Hypothalamus (tissue), 51 donors: Measurements from ENCODE around the gene HBE1.

Source experiments
- DNase-seq, 51 donors: peaks; one replicate each; lab custom pipeline; 2025; lab: John Stamatoyannopoulos, UW

Gene HBE1

GRCh38 chr11:5238486-5238885 lies 31.3 kb downstream of the HBE1 start:
- DNase-seq = no peak

GRCh38 chr11:5237420-5237819 lies 32.3 kb downstream of the HBE1 start:
- DNase-seq = no peak

GRCh38 chr11:5235364-5236095 lies 34.2 kb downstream of the HBE1 start:
- no peak for DNase-seq

GRCh38 chr11:5234381-5234834 lies 35.3 kb downstream of the HBE1 start, which contains the start of gene HBD:
HBD (minus strand) TSS chr11:5234483; CDS start chr11:5234433, 50 bp downstream.
- DNase-seq = no peak

- no peak for DNase-seq
Observed at GRCh38 chr11:5233307-5233706, 36.4 kb downstream of the HBE1 start.

GRCh38 chr11:5232821-5233220 lies 36.9 kb downstream of the HBE1 start:
- DNase-seq = no peak

GRCh38 chr11:5232176-5232575 lies 37.6 kb downstream of the HBE1 start:
- no peak for DNase-seq

GRCh38 chr11:5231111-5231510 lies 38.6 kb downstream of the HBE1 start:
- DNase-seq = no peak

- DNase-seq = no peak
Observed at GRCh38 chr11:5230266-5230665, 39.5 kb downstream of the HBE1 start.

GRCh38 chr11:5229796-5230195 lies 39.9 kb downstream of the HBE1 start:
- DNase-seq = no peak

- DNase-seq = no peak
Observed at GRCh38 chr11:5229356-5229755, 40.4 kb downstream of the HBE1 start.

- DNase-seq = no peak
Observed at GRCh38 chr11:5228124-5228523, 41.6 kb downstream of the HBE1 start.

GRCh38 chr11:5227681-5228080 lies 42.1 kb downstream of the HBE1 start:
- DNase-seq = no peak

GRCh38 chr11:5226732-5227310 lies 42.9 kb downstream of the HBE1 start, which contains the start of gene HBB:
HBB (minus strand) TSS chr11:5227071; CDS start chr11:5227021, 50 bp downstream.
- DNase-seq = no peak

GRCh38 chr11:5225480-5225871 lies 44.3 kb downstream of the HBE1 start:
- no peak for DNase-seq

- DNase-seq = no peak
Observed at GRCh38 chr11:5224538-5225479, 44.9 kb downstream of the HBE1 start.

- DNase-seq = no peak
Observed at GRCh38 chr11:5223686-5224085, 46.1 kb downstream of the HBE1 start.

- no peak for DNase-seq
Observed at GRCh38 chr11:5223146-5223545, 46.6 kb downstream of the HBE1 start.
